PC-3 (cell line): Measurements from ENCODE around the gene TMEM86B.
"Not testable (repeated sequence)": the region's sequence is repeated elsewhere in the genome, so short reads cannot be mapped to it uniquely, and the experiment has no call there.

Source experiments
- EZH2 ChIP-seq: fragments of 300-600 bp; sonication (generic); IDR thresholded peaks from one replicate; pipeline ENCODE4 v1.6.1; 2017; ENCODE audit warnings: antibody characterized with exemption, mild to moderate bottlenecking, low read length; ENCODE audit not compliant: unreplicated experiment
- EZH2phosphoT487 ChIP-seq: fragments of 300-600 bp; sonication (generic); IDR thresholded peaks from 2 replicates; pipeline ENCODE4 v1.6.1; 2018; ENCODE audit warnings: mild to moderate bottlenecking, antibody characterized with exemption, low read length, borderline replicate concordance
- TF ChIP-seq, protein P1 (sequence below): fragments of 300-600 bp; sonication (generic); conservative IDR thresholded peaks from 2 replicates; pipeline ENCODE4 v1.5.1; 2017; ENCODE audit warnings: antibody characterized with exemption, low read depth, mild to moderate bottlenecking, low read length

DNA sequence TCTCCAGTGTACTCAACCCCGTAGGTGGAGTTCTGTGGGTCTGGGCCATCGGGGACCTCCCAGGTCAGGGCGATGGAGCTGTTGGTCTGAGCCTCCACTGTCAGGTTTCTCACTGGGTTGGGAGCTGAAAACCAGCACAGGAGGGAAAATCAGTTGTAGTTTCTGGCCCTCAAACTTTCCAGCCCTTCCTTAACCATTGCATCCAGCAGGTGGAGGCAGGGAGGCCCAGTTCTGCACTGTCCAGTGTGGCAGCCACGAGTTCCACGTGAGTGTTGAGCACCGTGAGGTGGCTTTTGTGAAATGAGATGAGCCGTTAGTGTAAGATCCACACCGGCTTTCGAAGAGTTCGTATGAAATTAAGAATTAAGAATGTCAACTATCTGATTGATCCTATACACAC is 26.4 kb downstream of the TMEM86B start:
- not testable (repeated sequence) for TF ChIP-seq EZH2, EZH2phosphoT487
- TF ChIP-seq, protein P1, sequence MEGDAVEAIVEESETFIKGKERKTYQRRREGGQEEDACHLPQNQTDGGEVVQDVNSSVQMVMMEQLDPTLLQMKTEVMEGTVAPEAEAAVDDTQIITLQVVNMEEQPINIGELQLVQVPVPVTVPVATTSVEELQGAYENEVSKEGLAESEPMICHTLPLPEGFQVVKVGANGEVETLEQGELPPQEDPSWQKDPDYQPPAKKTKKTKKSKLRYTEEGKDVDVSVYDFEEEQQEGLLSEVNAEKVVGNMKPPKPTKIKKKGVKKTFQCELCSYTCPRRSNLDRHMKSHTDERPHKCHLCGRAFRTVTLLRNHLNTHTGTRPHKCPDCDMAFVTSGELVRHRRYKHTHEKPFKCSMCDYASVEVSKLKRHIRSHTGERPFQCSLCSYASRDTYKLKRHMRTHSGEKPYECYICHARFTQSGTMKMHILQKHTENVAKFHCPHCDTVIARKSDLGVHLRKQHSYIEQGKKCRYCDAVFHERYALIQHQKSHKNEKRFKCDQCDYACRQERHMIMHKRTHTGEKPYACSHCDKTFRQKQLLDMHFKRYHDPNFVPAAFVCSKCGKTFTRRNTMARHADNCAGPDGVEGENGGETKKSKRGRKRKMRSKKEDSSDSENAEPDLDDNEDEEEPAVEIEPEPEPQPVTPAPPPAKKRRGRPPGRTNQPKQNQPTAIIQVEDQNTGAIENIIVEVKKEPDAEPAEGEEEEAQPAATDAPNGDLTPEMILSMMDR = 0 out of 2 replicates have a peak, but pooled peaks have one; percentile 34
